IMR-90 (cell line): ENCODE data around the gene FBXL13.
"Not testable (repeated sequence)": the region's sequence is repeated elsewhere in the genome, so short reads cannot be mapped to it uniquely, and the experiment has no call there.

Source experiments
- BHLHE40 ChIP-seq: fragments of 150-350 bp; IDR thresholded peaks from 2 replicates; pipeline ENCODE4 v1.6.1; 2016; ENCODE audit warnings: mild to moderate bottlenecking, low read depth, low read length
- CEBPB ChIP-seq: IDR thresholded peaks from 2 replicates; pipeline ENCODE4 v1.6.1; 2012; ENCODE audit warnings: low read depth, low read length, improper control_type of control experiment
- CHD1 ChIP-seq: IDR thresholded peaks from 2 replicates; pipeline ENCODE4 v1.6.1; 2012; ENCODE audit warnings: low read depth, low read length, improper control_type of control experiment
- CTCF ChIP-seq: conservative IDR thresholded peaks from 2 replicates; pipeline ENCODE4 v1.5.1; 2012; ENCODE audit warnings: mild to moderate bottlenecking, low read depth, low read length, improper control_type of control experiment
- MAFK ChIP-seq: IDR thresholded peaks from 2 replicates; pipeline ENCODE4 v1.6.1; 2012; ENCODE audit warnings: low read depth, low read length, improper control_type of control experiment
- POLR2A ChIP-seq: IDR thresholded peaks from 2 replicates; pipeline ENCODE4 v1.6.1; 2012; ENCODE audit warnings: mild to moderate bottlenecking, low read depth, low read length
- RCOR1 ChIP-seq: IDR thresholded peaks from 2 replicates; pipeline ENCODE4 v1.6.1; 2012; ENCODE audit warnings: mild to moderate bottlenecking, low read length, improper control_type of control experiment; ENCODE audit not compliant: insufficient replicate concordance
- SMC3 ChIP-seq: fragments of 150-350 bp; IDR thresholded peaks from 2 replicates; pipeline ENCODE4 v1.6.1; 2016; ENCODE audit warnings: low read depth, mild to moderate bottlenecking, antibody characterized with exemption, low read length, moderate library complexity

DNA sequence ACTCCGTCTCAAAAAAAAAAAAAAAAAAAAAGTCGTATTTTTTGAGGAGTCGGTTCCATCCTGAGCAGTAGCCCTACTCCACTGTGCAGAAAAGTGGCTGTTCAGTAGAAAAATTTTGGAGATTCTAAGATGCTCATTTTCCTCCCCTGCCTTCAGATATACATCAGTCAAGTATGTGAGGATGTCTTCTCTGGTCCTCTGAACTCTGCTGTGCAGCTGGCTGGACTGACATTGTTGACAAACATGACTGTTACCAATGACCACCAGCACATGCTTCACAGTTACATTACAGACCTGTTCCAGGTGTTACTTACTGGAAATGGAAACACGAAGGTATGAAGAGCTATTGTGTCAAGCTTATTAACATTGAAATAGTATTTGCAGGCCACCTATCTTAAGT, 17.7 kb upstream of the FBXL13 start:
- not testable (repeated sequence) for TF ChIP-seq POLR2A, CTCF, RCOR1, CHD1, MAFK, BHLHE40, SMC3, CEBPB
